A549 (cell line): Measurements from ENCODE around the gene AIMP2.

ENCODE experiments used
- CHD4 ChIP-seq: fragments of 200-600 bp; sonication (generic); IDR thresholded peaks from 2 replicates; pipeline ENCODE4 v1.6.1; 2016; ENCODE audit warnings: antibody characterized with exemption, mild to moderate bottlenecking, borderline replicate concordance
- CTCF ChIP-seq: fragments of >200 bp; sonication (Bioruptor Twin); formaldehyde crosslinking; IDR thresholded peaks from 3 replicates; pipeline ENCODE4 v1.5.1; 2016
- EP300 ChIP-seq, 2 experiments: fragments of >200 bp; sonication (Bioruptor Twin); formaldehyde crosslinking; IDR thresholded peaks; 2 replicates in 1 of 2; 3 replicates in 1 of 2; pipeline ENCODE4 v1.6.1; 2016 to 2017
- ESRRA ChIP-seq: fragments of 150-350 bp; IDR thresholded peaks from 2 replicates; pipeline ENCODE4 v1.6.1; 2014; ENCODE audit warnings: mild to moderate bottlenecking, low read length, borderline replicate concordance
- HDAC2 ChIP-seq: fragments of 200-600 bp; sonication (generic); IDR thresholded peaks from 2 replicates; pipeline ENCODE4 v1.6.1; 2016
- HMGXB4 ChIP-seq: fragments of 250-450 bp; sonication (Bioruptor Pico); IDR thresholded peaks from 2 replicates; pipeline ENCODE4 v1.5.0; 2021; ENCODE audit warnings: mild to moderate bottlenecking, moderate library complexity, borderline replicate concordance
- POLR2A ChIP-seq: IDR thresholded peaks from 2 replicates; pipeline ENCODE4 v1.6.1; 2012; ENCODE audit warnings: mild to moderate bottlenecking, low read length
- POLR2AphosphoS2 ChIP-seq: conservative IDR thresholded peaks from 2 replicates; pipeline ENCODE4 v1.6.1; 2012; ENCODE audit warnings: low read length, improper control_type of control experiment, inconsistent platforms
- RAD21 ChIP-seq, 2 experiments: fragments of >200 bp in 1 of 2; sonication (Bioruptor Twin) in 1 of 2; formaldehyde crosslinking in 1 of 2; IDR thresholded peaks in 1 of 2; conservative IDR thresholded peaks in 1 of 2; 2 replicates in 1 of 2; 3 replicates in 1 of 2; pipeline ENCODE4 v1.6.1; 2012 to 2018; ENCODE audit warnings: inconsistent platforms in 1 of 2
- RFX5 ChIP-seq: fragments of 450-650 bp; IDR thresholded peaks from 2 replicates; pipeline ENCODE4 v1.7.1; 2014; ENCODE audit warnings: antibody characterized with exemption, mild to moderate bottlenecking, moderate library complexity
- SREBF2 ChIP-seq: fragments of 450-650 bp; IDR thresholded peaks from 2 replicates; pipeline ENCODE4 v1.6.1; 2014; ENCODE audit warnings: mild to moderate bottlenecking, moderate library complexity
- TF ChIP-seq, protein P1 (sequence below): fragments of 200-600 bp; sonication (generic); IDR thresholded peaks from 2 replicates; pipeline ENCODE4 v1.6.1; 2016; ENCODE audit warnings: antibody characterized with exemption, mild to moderate bottlenecking, moderate library complexity

DNA sequence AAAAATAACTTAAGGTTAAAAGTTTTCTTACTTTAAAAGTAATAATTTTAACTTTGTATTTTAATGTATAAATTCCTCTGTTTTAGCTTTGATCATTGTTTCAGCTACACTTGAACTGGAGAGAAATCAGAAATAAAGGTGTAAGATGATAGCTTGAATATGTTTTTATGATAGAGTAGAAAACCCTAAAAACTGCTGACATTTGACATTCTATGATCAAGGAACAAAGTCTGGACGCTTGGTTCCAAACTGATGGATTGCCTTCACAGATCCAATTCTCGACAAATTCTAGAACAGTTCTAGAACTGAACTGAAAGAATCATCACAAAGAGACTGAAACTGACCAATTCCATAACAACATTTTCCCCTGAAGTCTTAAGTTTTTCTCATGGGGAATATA, 21.9 kb downstream of the AIMP2 start, which contains the start of gene ANKRD61:
- TF ChIP-seq, protein P1, sequence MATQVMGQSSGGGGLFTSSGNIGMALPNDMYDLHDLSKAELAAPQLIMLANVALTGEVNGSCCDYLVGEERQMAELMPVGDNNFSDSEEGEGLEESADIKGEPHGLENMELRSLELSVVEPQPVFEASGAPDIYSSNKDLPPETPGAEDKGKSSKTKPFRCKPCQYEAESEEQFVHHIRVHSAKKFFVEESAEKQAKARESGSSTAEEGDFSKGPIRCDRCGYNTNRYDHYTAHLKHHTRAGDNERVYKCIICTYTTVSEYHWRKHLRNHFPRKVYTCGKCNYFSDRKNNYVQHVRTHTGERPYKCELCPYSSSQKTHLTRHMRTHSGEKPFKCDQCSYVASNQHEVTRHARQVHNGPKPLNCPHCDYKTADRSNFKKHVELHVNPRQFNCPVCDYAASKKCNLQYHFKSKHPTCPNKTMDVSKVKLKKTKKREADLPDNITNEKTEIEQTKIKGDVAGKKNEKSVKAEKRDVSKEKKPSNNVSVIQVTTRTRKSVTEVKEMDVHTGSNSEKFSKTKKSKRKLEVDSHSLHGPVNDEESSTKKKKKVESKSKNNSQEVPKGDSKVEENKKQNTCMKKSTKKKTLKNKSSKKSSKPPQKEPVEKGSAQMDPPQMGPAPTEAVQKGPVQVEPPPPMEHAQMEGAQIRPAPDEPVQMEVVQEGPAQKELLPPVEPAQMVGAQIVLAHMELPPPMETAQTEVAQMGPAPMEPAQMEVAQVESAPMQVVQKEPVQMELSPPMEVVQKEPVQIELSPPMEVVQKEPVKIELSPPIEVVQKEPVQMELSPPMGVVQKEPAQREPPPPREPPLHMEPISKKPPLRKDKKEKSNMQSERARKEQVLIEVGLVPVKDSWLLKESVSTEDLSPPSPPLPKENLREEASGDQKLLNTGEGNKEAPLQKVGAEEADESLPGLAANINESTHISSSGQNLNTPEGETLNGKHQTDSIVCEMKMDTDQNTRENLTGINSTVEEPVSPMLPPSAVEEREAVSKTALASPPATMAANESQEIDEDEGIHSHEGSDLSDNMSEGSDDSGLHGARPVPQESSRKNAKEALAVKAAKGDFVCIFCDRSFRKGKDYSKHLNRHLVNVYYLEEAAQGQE: no peak
- TF ChIP-seq CTCF: no peak
- TF ChIP-seq POLR2AphosphoS2: no peak
- no peak for TF ChIP-seq RFX5
- TF ChIP-seq ESRRA: no peak
- TF ChIP-seq HMGXB4: no peak
- TF ChIP-seq SREBF2: no peak
- no peak for TF ChIP-seq RAD21 (conservative IDR thresholded peaks at IDR 0.05 in 1 of 2, IDR thresholded peaks at IDR 0.05 in 1 of 2)
- TF ChIP-seq POLR2A: no peak
- no peak for TF ChIP-seq HDAC2
- TF ChIP-seq EP300 (IDR thresholded peaks at IDR 0.05): no peak
- no peak for TF ChIP-seq CHD4
